Sciatic nerve (tissue), 2 donors: ENCODE data around the gene ZNF177. TPM values are rescaled to one million over a fixed set of nuclear protein-coding genes. Genes with fewer than 3 reads are reported as not detected.

Experiments used
- ATAC-seq: fragments of 200-7000 bp; cut with Tn5 transposase; one replicate; pipeline ENCODE4 v1.9.1; 2020; ENCODE audit warnings: mild to moderate bottlenecking, moderate library complexity
- DNase-seq: peaks from one replicate; pipeline ENCODE4 v3.0.0-alpha.2; 2020; ENCODE audit warnings: low spot score
- intact Hi-C: fragments of 100-400 bp; cut with DNase I; formaldehyde crosslinking; loops from one replicate; pipeline ENCODE4 v1.14.2; 2022
- total RNA-seq: library from RNA; stranded (reverse); fragmentation: NEBNext Ultra II Directional; extraction: Animal tissue kit (Norgen Biotek cat#: 25700); gene quantifications from one replicate; pipeline ENCODE4 v1.2.1, GENCODE V29; 2021
- donor health status: DM: no; HTN: no; CAD: no.
- donor health status: DM: no; HTN: no; CAD: no.

ZNF177 gene
- total RNA-seq, 1 donor from 2014 or later = 6.2 TPM

- intact Hi-C loops = no loop called here
- ATAC-seq = no peak
Measured at GRCh38 chr19:9407827-9408226, 45.0 kb downstream of the ZNF177 start.

GRCh38 chr19:9413240-9413954 lies 50.6 kb downstream of the ZNF177 start:
- intact Hi-C loops = no loop called here
- no peak for ATAC-seq
- no peak for DNase-seq

More at GRCh38 chr19:9407827-9408226, 45.0 kb downstream of the ZNF177 start:
- DNase-seq = no peak

GRCh38 chr19:9427941-9428340 lies 65.1 kb downstream of the ZNF177 start:
- ATAC-seq (no peak), DNase-seq (no peak)
- intact Hi-C loops = no loop called here

GRCh38 chr19:9430444-9430843 lies 67.6 kb downstream of the ZNF177 start:
- ATAC-seq (no peak), DNase-seq (no peak)
- intact Hi-C loops = no loop called here

- intact Hi-C loops = no loop called here
- ATAC-seq (no peak), DNase-seq (no peak)
Measured at GRCh38 chr19:9431475-9431874, 68.7 kb downstream of the ZNF177 start.

Other genes starting within 250 kb of the ZNF177 start
- not detected for gene OR7G1, start 247.2 kb upstream of the ZNF177 start, total RNA-seq
- not detected for gene OR7G3, start 236.1 kb upstream of the ZNF177 start, total RNA-seq
- gene ZNF317, start 222.6 kb upstream of the ZNF177 start, total RNA-seq = 27.6 TPM
- not detected for gene OR7D2, start 184.0 kb upstream of the ZNF177 start, total RNA-seq
- gene OR7D4, start 143.4 kb upstream of the ZNF177 start, total RNA-seq = not detected
- gene OR7E24, start 112.1 kb upstream of the ZNF177 start, total RNA-seq = not detected
- 10.7 TPM for gene ZNF699, start 53.2 kb upstream of the ZNF177 start, total RNA-seq
- gene ZNF559, start 38.8 kb upstream of the ZNF177 start, total RNA-seq = 45.6 TPM
- 28.0 TPM for gene ZNF266, start 72.6 kb downstream of the ZNF177 start, total RNA-seq
- not detected for gene ZNF560, start 135.6 kb downstream of the ZNF177 start, total RNA-seq
- gene ZNF426, start 175.6 kb downstream of the ZNF177 start, total RNA-seq = 21.6 TPM
- gene ZNF121, start 221.5 kb downstream of the ZNF177 start, total RNA-seq = 31.8 TPM